OCI-LY7 (cell line): Measurements from ENCODE around the gene OR11A1. TPM values are rescaled to one million over a fixed set of nuclear protein-coding genes. Genes with fewer than 3 reads are reported as not detected.

Experiments
- Bru-seq: library from RNA; stranded (reverse); fragments of 400-500 nt; gene quantifications from one replicate; lab custom pipeline; 2021; lab: Mats Ljungman, UMichigan
- BruChase-seq, 2 experiments: library from RNA; stranded (reverse); fragments of 400-500 nt; gene quantifications; one replicate each; lab custom pipeline; 2021; lab: Mats Ljungman, UMichigan
- BruUV-seq: library from RNA; stranded (reverse); fragments of 400-500 nt; replicated peaks from 2 replicates; lab custom pipeline; 2021; lab: Mats Ljungman, UMichigan
- CTCF ChIA-PET: fragments of 300-600 bp; sonication (Branson Sonifier 250); formaldehyde crosslinking; loops from one replicate; lab custom pipeline; 2022; ENCODE audit warnings: antibody characterized with exemption; ENCODE audit not compliant: unreplicated experiment; lab: Charles Lee
- POLR2A ChIA-PET: fragments of 300-600 bp; sonication (Branson Sonifier 250); formaldehyde crosslinking; loops from one replicate; lab custom pipeline; 2022; ENCODE audit warnings: antibody characterized with exemption; lab: Charles Lee
- DNase-seq: peaks from one replicate; pipeline ENCODE4 v3.0.0-alpha.2; 2015; ENCODE audit warnings: low spot score
- H2AFZ ChIP-seq: fragments of 200-600 bp; sonication (generic), shearing (Covaris generic); 2 replicates; pipeline ENCODE4 v1.6.1; 2014; ENCODE audit warnings: mild to moderate bottlenecking, antibody characterized with exemption, low read length, moderate library complexity
- H3K27ac ChIP-seq: fragments of 200-600 bp; sonication (generic); 2 replicates; pipeline ENCODE4 v1.5.1; 2014; ENCODE audit warnings: mixed run types, low read depth, mild to moderate bottlenecking, moderate library complexity, low read length, inconsistent platforms; ENCODE audit not compliant: poor library complexity, severe bottlenecking
- H3K36me3 ChIP-seq: fragments of 200-600 bp; sonication (generic); 2 replicates; pipeline ENCODE4 v1.6.1; 2014; ENCODE audit warnings: mild to moderate bottlenecking, antibody characterized with exemption, low read length, moderate library complexity, mixed read lengths; ENCODE audit not compliant: insufficient read depth
- H3K4me1 ChIP-seq: fragments of 200-600 bp; sonication (generic); 2 replicates; pipeline ENCODE4 v1.5.1; 2014; ENCODE audit warnings: mild to moderate bottlenecking, low read length; ENCODE audit not compliant: insufficient read depth, poor library complexity, severe bottlenecking
- H3K4me2 ChIP-seq: fragments of 200-600 bp; sonication (generic); 2 replicates; pipeline ENCODE4 v1.6.1; 2014; ENCODE audit warnings: mild to moderate bottlenecking, low read length
- H3K4me3 ChIP-seq: fragments of 200-600 bp; sonication (generic); 2 replicates; pipeline ENCODE4 v1.5.1; 2014; ENCODE audit warnings: mild to moderate bottlenecking, low read depth, low read length; ENCODE audit not compliant: poor library complexity, severe bottlenecking
- H3K79me2 ChIP-seq: fragments of 200-600 bp; sonication (generic); 2 replicates; pipeline ENCODE4 v1.6.1; 2016; ENCODE audit warnings: low read depth, mild to moderate bottlenecking, low read length, moderate library complexity, mixed read lengths; ENCODE audit not compliant: insufficient read depth
- H3K9me2 ChIP-seq: fragments of 200-600 bp; sonication (generic); 2 replicates; pipeline ENCODE4 v1.6.1; 2016; ENCODE audit warnings: mild to moderate bottlenecking, low read length, mixed read lengths; ENCODE audit not compliant: insufficient read depth
- H3K9me3 ChIP-seq: fragments of 200-600 bp; sonication (generic); 2 replicates; pipeline ENCODE4 v1.6.1; 2014; ENCODE audit warnings: mild to moderate bottlenecking, mixed run types, low read length, mixed read lengths
- H4K20me1 ChIP-seq: fragments of 200-600 bp; sonication (generic); 2 replicates; pipeline ENCODE4 v1.6.1; 2014; ENCODE audit warnings: mild to moderate bottlenecking, antibody characterized with exemption, low read length, moderate library complexity, mixed read lengths; ENCODE audit not compliant: insufficient read depth
- EZH2phosphoT487 ChIP-seq: fragments of 200-600 bp; sonication (generic); IDR thresholded peaks from 2 replicates; pipeline ENCODE4 v1.6.1; 2018; ENCODE audit warnings: low read depth, borderline replicate concordance, mild to moderate bottlenecking, mixed run types, antibody characterized with exemption, low read length, moderate library complexity, mixed read lengths
- intact Hi-C: fragments of 100-400 bp; cut with micrococcal nuclease; formaldehyde crosslinking; loops from one replicate; pipeline ENCODE4 v1.10.0; 2022; ENCODE audit not compliant: unreplicated experiment
- long read RNA-seq: library from polyadenylated mRNA; stranded (forward); transcript quantifications from one replicate; pipeline ENCODE4 v2.0.0, GENCODE V29; 2022
- total RNA-seq, 2 experiments: library from RNA; depleted of rRNA in 1 of 2; stranded (reverse); fragments of >200 nt in 1 of 2; shearing (Covaris generic) in 1 of 2; gene quantifications; 2 replicates each; pipeline ENCODE4 v1.2.3, GENCODE V29; 2014 to 2022
- TF ChIP-seq, protein P1 (sequence below): fragments of 200-600 bp; sonication (generic); conservative IDR thresholded peaks from 2 replicates; pipeline ENCODE4 v1.5.1; 2014; ENCODE audit warnings: mild to moderate bottlenecking, antibody characterized with exemption, low read length, moderate library complexity, mixed read lengths

Gene OR11A1, protein sequence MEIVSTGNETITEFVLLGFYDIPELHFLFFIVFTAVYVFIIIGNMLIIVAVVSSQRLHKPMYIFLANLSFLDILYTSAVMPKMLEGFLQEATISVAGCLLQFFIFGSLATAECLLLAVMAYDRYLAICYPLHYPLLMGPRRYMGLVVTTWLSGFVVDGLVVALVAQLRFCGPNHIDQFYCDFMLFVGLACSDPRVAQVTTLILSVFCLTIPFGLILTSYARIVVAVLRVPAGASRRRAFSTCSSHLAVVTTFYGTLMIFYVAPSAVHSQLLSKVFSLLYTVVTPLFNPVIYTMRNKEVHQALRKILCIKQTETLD
- total RNA-seq (2014; rRNA removed; shearing (Covaris generic)) (not detected in 2 replicates), total RNA-seq (2022) (not detected in 2 replicates), Bru-seq, nascent RNA (not detected), BruChase-seq, experiment 1, labeled RNA remaining after a 6-hour chase (not detected), BruChase-seq, experiment 2, labeled RNA remaining after a 2-hour chase (not detected)
- long read RNA-seq: 0 reads

DNA sequence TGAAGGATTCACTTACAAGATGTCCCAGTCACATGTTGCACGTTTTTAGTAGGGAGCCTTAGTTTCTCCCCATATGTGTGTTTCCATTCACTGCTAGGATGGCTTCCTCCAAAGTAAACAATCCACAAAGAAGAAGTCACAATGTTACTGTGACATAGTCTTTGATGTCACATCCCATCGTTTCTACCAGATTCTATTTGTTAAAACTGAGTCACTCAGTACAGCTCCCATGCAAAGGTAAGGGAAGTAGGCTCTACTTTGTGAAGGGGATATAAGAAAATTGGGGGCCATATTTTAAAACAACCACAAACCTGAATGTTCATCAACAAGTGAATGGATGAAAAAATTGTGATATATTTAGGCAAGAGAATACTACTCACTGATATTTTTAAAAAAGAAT lies at the start of gene OR11A1, which contains the start of gene OR2H1:
Gene OR11A1, minus strand, starts transcription at position 101 of the 400 bp plus-strand sequence. CDS start 29,430 bp downstream, outside the sequence.
Gene OR2H1, plus strand, starts transcription at position 185 of the 400 bp plus-strand sequence. CDS start 4,615 bp downstream, outside the sequence.
- TF ChIP-seq EZH2phosphoT487: no peak
- TF ChIP-seq, protein P1, sequence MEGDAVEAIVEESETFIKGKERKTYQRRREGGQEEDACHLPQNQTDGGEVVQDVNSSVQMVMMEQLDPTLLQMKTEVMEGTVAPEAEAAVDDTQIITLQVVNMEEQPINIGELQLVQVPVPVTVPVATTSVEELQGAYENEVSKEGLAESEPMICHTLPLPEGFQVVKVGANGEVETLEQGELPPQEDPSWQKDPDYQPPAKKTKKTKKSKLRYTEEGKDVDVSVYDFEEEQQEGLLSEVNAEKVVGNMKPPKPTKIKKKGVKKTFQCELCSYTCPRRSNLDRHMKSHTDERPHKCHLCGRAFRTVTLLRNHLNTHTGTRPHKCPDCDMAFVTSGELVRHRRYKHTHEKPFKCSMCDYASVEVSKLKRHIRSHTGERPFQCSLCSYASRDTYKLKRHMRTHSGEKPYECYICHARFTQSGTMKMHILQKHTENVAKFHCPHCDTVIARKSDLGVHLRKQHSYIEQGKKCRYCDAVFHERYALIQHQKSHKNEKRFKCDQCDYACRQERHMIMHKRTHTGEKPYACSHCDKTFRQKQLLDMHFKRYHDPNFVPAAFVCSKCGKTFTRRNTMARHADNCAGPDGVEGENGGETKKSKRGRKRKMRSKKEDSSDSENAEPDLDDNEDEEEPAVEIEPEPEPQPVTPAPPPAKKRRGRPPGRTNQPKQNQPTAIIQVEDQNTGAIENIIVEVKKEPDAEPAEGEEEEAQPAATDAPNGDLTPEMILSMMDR: no peak
- no peak within 1 kb of the TSS for H3K27ac ChIP-seq
- H3K9me3 ChIP-seq: no peaks in the 10 kb centered on the region
- no peaks in the 10 kb centered on the region for H3K36me3 ChIP-seq
- intact Hi-C loops: no loop called here
- no peaks in the 10 kb centered on the region for H3K9me2 ChIP-seq
- no peak within 1 kb of the TSS for H3K4me3 ChIP-seq
- no TSS peak for BruUV-seq
- no peak within 1 kb of the TSS for H2AFZ ChIP-seq
- ChIA-PET CTCF (no interaction called here), POLR2A (no interaction called here)
- no peak within 1 kb of the TSS for H3K4me2 ChIP-seq
- H3K79me2 ChIP-seq: no peaks in the 10 kb centered on the region
- DNase-seq: no peak
- H3K4me1 ChIP-seq: no peaks in the 10 kb centered on the region
- H4K20me1 ChIP-seq: no peaks in the 10 kb centered on the region

DNA sequence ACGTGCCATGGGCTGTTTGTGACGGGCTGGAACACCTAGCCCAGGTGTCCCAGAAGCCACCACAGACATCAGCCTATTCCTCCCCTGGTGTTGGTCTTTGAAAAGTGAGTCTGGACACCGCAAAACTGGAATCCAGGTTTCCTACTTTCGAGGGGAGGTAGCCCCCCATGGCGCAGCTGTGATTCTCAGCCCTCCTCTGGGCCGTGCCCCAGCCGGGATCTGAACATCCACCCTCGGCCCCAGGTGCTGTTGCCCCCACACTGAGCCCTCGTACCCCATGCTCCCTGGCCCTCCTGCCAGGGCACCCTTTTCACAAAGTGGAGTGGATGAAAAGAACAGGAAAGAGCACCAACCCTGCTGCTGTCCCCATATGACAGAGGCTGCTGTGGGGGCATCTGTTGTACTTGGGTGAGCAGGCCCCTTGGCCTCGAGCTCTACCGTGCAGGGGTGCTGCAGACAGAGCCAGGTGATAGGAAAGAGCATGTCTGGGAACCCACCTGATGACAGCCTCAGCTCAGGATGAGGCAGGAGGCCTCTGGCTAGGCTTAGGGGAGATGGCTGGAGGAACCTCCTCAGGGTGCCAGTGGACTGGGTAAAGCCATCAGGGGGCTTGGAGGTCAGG lies 49.7 kb upstream of the OR11A1 start:
- H3K4me2 ChIP-seq: no peak overlapping the region
- no peak for DNase-seq
- no peaks in the 10 kb centered on the region for H3K79me2 ChIP-seq
- ChIA-PET CTCF (no interaction called here), POLR2A (no interaction called here)
- no peak overlapping the region for H3K27ac ChIP-seq
- H4K20me1 ChIP-seq: no peaks in the 10 kb centered on the region
- intact Hi-C loops: no loop called here
- H3K4me3 ChIP-seq: no peak overlapping the region
- TF ChIP-seq, protein P1: no peak
- no peak for TF ChIP-seq EZH2phosphoT487
- H3K36me3 ChIP-seq: no peaks in the 10 kb centered on the region
- no peaks in the 10 kb centered on the region for H3K4me1 ChIP-seq
- H3K9me3 ChIP-seq: no peaks in the 10 kb centered on the region
- H2AFZ ChIP-seq: no peak overlapping the region
- no TSS peak for BruUV-seq
- no peaks in the 10 kb centered on the region for H3K9me2 ChIP-seq
